Keratinocyte (primary cell): ENCODE data around the gene UROC1. TPM values are rescaled to one million over a fixed set of nuclear protein-coding genes. Genes with fewer than 3 reads are reported as not detected.

ENCODE experiments used
- DNase-seq: peaks from one replicate; pipeline ENCODE4 v3.0.0-alpha.2; 2011; ENCODE audit warnings: low read depth, missing footprints, low spot score
- FAIRE-seq: peaks from 2 replicates; lab custom pipeline; 2011; peaks lifted over from hg19 to GRCh38; lab: Jason Lieb, UNC
- H2AFZ ChIP-seq: 2 replicates; pipeline ENCODE4 v1.6.0; 2012; ENCODE audit warnings: low read length, control low read depth, inconsistent platforms; ENCODE audit not compliant: control insufficient read depth
- H3K27ac ChIP-seq: 2 replicates; pipeline ENCODE4 v1.5.1; 2011; ENCODE audit warnings: low read length; ENCODE audit not compliant: control insufficient read depth, insufficient read depth
- H3K27me3 ChIP-seq: 3 replicates; pipeline ENCODE4 v1.6.0; 2011; ENCODE audit warnings: low read length; ENCODE audit not compliant: control insufficient read depth, insufficient read depth; ENCODE audit errors: extremely low read depth
- H3K36me3 ChIP-seq, 2 experiments: 2 replicates in 1 of 2; 3 replicates in 1 of 2; pipeline ENCODE4 v1.5.1; 2011; ENCODE audit warnings: low read length in 2 of 2, mild to moderate bottlenecking in 1 of 2; ENCODE audit not compliant: control insufficient read depth in 2 of 2, insufficient read depth in 2 of 2; ENCODE audit errors: extremely low read depth in 1 of 2
- H3K4me1 ChIP-seq: 3 replicates; pipeline ENCODE4 v1.5.1; 2011; ENCODE audit warnings: low read length; ENCODE audit not compliant: control insufficient read depth, insufficient read depth; ENCODE audit errors: extremely low read depth
- H3K4me2 ChIP-seq: 3 replicates; pipeline ENCODE4 v1.6.0; 2011; ENCODE audit warnings: low read depth, low read length; ENCODE audit not compliant: control insufficient read depth, insufficient read depth; ENCODE audit errors: extremely low read depth
- H3K4me3 ChIP-seq, 3 experiments: fragments of 200-600 bp in 1 of 3; sonication (generic) in 1 of 3; 2 replicates in 2 of 3; 3 replicates in 1 of 3; pipeline ENCODE4 v1.5.1; 2011 to 2016; ENCODE audit warnings: low read length in 3 of 3, mild to moderate bottlenecking in 3 of 3, control low read depth in 2 of 3, inconsistent platforms in 1 of 3, low read depth in 1 of 3, mixed read lengths in 1 of 3, mixed run types in 1 of 3, moderate library complexity in 1 of 3; ENCODE audit not compliant: control insufficient read depth in 2 of 3, insufficient read depth in 2 of 3; ENCODE audit errors: extremely low read depth in 1 of 3
- H3K79me2 ChIP-seq: 2 replicates; pipeline ENCODE4 v1.6.0; 2012; ENCODE audit warnings: low read length; ENCODE audit not compliant: control insufficient read depth, insufficient read depth
- H3K9ac ChIP-seq: 3 replicates; pipeline ENCODE4 v1.6.0; 2011; ENCODE audit warnings: low read length; ENCODE audit not compliant: control insufficient read depth, insufficient read depth; ENCODE audit errors: extremely low read depth
- H3K9me1 ChIP-seq: 3 replicates; pipeline ENCODE4 v1.6.0; 2011; ENCODE audit warnings: low read length; ENCODE audit not compliant: control insufficient read depth, insufficient read depth; ENCODE audit errors: extremely low read depth
- H3K9me3 ChIP-seq: 2 replicates; pipeline ENCODE4 v1.5.1; 2012; ENCODE audit warnings: low read depth, low read length; ENCODE audit not compliant: control insufficient read depth
- H4K20me1 ChIP-seq: 3 replicates; pipeline ENCODE4 v1.6.0; 2011; ENCODE audit warnings: low read length; ENCODE audit not compliant: control insufficient read depth, insufficient read depth; ENCODE audit errors: extremely low read depth
- CTCF ChIP-seq, 3 experiments: IDR thresholded peaks in 1 of 3; conservative IDR thresholded peaks in 1 of 3; optimal IDR thresholded peaks in 1 of 3; 2 replicates in 2 of 3; 3 replicates in 1 of 3; pipeline versions ENCODE3 to v1.5.1; 2011; ENCODE audit warnings: low read length in 3 of 3, mild to moderate bottlenecking in 3 of 3, moderate library complexity in 2 of 3, control low read depth in 1 of 3, inconsistent platforms in 1 of 3; ENCODE audit not compliant: insufficient read depth in 2 of 3; ENCODE audit errors: extremely low read depth in 1 of 3
- EZH2 ChIP-seq: IDR thresholded peaks from one replicate; pipeline ENCODE4 v1.6.1; 2012; ENCODE audit warnings: inconsistent platforms, mild to moderate bottlenecking, low read length, moderate library complexity
- dilution Hi-C: fragments of 300-500 bp; cut with MboI; formaldehyde crosslinking; loops from one replicate; pipeline ENCODE4 v1.7.0; 2020; ENCODE audit warnings: low sequenced_read_pairs; ENCODE audit not compliant: extremely low pct_ligation_motif_present
- polyA plus RNA-seq, 5 experiments: library from polyadenylated mRNA; depleted of rRNA in 3 of 5; stranded (reverse) in 3 of 5; stranded (forward) in 1 of 5; unstranded in 1 of 5; fragments of >200 nt; gene quantifications; 1 replicate in 1 of 5; 2 replicates in 3 of 5; 3 replicates in 1 of 5; pipeline versions ENCODE4 v1.2.1 to v1.2.3, GENCODE V29; 2011 to 2012; ENCODE audit warnings: missing spikeins in 2 of 5, low read depth in 1 of 5, low replicate concordance in 1 of 5

The UROC1 gene
- polyA plus RNA-seq, 1 donor (not counting 4 experiments of a cell fraction or from before 2014, with no cell fraction given), result not detected

- Histone ChIP-seq H4K20me1 (no peaks in the 10 kb centered on the region), H3K36me3 (no peaks in the 10 kb centered on the region), H2AFZ (no peak overlapping the region), H3K9me1 (no peaks in the 10 kb centered on the region), H3K4me2 (no peak overlapping the region), H3K4me3 (no peak overlapping the region), H3K27ac (no peak overlapping the region), H3K9ac (no peak overlapping the region), H3K4me1 (no peaks in the 10 kb centered on the region), H3K79me2 (no peaks in the 10 kb centered on the region), H3K9me3 (no peaks in the 10 kb centered on the region), H3K27me3 (peaks cover 33% of the 10 kb centered on the region)
- dilution Hi-C loops, result no loop called here
- no peak for DNase-seq
- no peak for FAIRE-seq
- TF ChIP-seq CTCF (optimal IDR thresholded peaks at IDR 0.05 in 1 of 3, IDR thresholded peaks at IDR 0.05 in 1 of 3, conservative IDR thresholded peaks at IDR 0.05 in 1 of 3; ENCODE audit: extremely low read depth in 1 of 3, insufficient read depth in 2 of 3, low read length in 3 of 3) (no peak), EZH2 (no peak)
Observed at GRCh38 chr3:126521122-126521891, 3.7 kb upstream of the UROC1 start.

GRCh38 chr3:126519506-126520455, 2.2 kb upstream of the UROC1 start:
- DNase-seq (no peak), FAIRE-seq (no peak)
- H3K4me1 ChIP-seq, result no peaks in the 10 kb centered on the region
- no peaks in the 10 kb centered on the region for H3K9me3 ChIP-seq
- no peak overlapping the region for H3K9ac ChIP-seq
- peaks cover 30% of the 10 kb centered on the region for H3K27me3 ChIP-seq
- H4K20me1 ChIP-seq, result no peaks in the 10 kb centered on the region
- H3K4me3 ChIP-seq, result no peak overlapping the region
- no peaks in the 10 kb centered on the region for H3K36me3 ChIP-seq
- no peaks in the 10 kb centered on the region for H3K9me1 ChIP-seq
- H2AFZ ChIP-seq, result no peak overlapping the region
- dilution Hi-C loops, result no loop called here
- TF ChIP-seq EZH2 (no peak), CTCF (optimal IDR thresholded peaks at IDR 0.05 in 1 of 3, IDR thresholded peaks at IDR 0.05 in 1 of 3, conservative IDR thresholded peaks at IDR 0.05 in 1 of 3; ENCODE audit: extremely low read depth in 1 of 3, insufficient read depth in 2 of 3, low read length in 3 of 3) (no peak)
- H3K4me2 ChIP-seq, result no peak overlapping the region
- no peaks in the 10 kb centered on the region for H3K79me2 ChIP-seq
- no peak overlapping the region for H3K27ac ChIP-seq
